Erythroblast (primary cell): Measurements from ENCODE around the gene TNS1.

Experiments used
- GATA1 ChIP-seq: IDR thresholded peaks from 2 replicates; pipeline ENCODE4 v1.6.1; 2011; ENCODE audit warnings: low read depth, mild to moderate bottlenecking, control low read depth, low read length, moderate library complexity
- POLR2A ChIP-seq: IDR thresholded peaks from 2 replicates; pipeline ENCODE4 v1.6.1; 2011; ENCODE audit warnings: mild to moderate bottlenecking, low read length

DNA sequence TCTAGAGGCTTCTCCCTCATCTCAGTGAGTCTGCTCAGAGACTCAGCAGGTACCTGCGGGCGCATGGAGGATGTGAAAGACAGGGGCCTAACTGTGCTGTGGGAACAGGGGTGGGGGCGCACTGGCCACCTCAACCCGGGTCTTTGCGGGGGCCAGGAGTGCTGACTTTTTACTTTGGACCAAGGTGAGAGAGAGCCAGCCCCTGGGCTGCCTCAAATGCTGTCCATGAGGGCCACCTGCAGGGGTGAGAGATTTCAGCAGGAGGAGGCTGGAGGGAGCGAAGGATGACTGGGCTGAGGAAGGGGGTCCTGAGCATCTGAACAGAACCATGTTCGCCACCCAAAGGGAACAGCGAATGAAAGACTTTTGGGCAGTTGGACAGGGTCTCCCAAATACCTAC, 129.4 kb downstream of the TNS1 start:
- no peak for TF ChIP-seq POLR2A
- TF ChIP-seq GATA1: no peak
